Right lobe of liver (tissue), 4 donors: Measurements from ENCODE around the gene SRGAP2B.
"Not testable (repeated sequence)": the region's sequence is repeated elsewhere in the genome, so short reads cannot be mapped to it uniquely, and the experiment has no call there.

Experiments used
- CTCF ChIP-seq, 4 donors: fragments of 200-600 bp in 3 of 4; fragments of 450-650 bp in 1 of 4; IDR thresholded peaks; one replicate each; pipeline versions ENCODE4 v1.5.1 to v1.8.0; 2016 to 2022; ENCODE audit warnings: antibody characterized with exemption in 4 of 4, mild to moderate bottlenecking in 2 of 4
- POLR2A ChIP-seq: fragments of 450-650 bp; IDR thresholded peaks from one replicate; pipeline ENCODE4 v1.6.1; 2017; ENCODE audit warnings: antibody characterized with exemption, mild to moderate bottlenecking
- donor health status: DM: no; HTN: no; CAD: no.
- donor health status: DM: no; HTN: no; CAD: no.
- donor health status: DM: no; HTN: yes; CAD: no.

- not testable (repeated sequence) for TF ChIP-seq CTCF (IDR thresholded peaks at IDR 0.05); POLR2A
These were observed 49.3 kb upstream of the SRGAP2B start for GRCh38 chr1:145144264-145144913.
